ENCODE measurements around the gene SELENOV.

DNA sequence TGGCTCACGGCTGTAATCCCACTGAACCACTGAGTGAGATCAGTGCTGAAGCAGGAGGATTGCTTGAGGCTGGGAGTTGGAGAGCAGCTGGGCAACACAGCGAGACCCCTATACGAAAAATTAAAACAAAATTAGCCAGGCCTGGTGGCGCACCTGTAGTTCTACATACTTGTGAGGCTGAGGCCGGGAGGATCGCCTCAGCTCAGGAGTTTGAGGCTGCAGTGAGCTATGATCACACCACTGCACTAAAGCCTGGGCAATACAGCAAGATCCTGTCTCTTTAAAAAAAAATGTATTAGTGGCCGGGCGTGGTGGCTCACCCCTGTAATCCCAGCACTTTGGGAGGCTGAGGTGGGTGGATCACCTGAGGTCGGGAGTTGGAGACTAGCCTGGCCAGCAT is 6.3 kb upstream of the SELENOV start:
- TF ChIP-seq POLR2AphosphoS5 (IDR thresholded peaks at IDR 0.05; ENCODE audit: low read depth, low read length), result no peak
- TF ChIP-seq, protein P1, sequence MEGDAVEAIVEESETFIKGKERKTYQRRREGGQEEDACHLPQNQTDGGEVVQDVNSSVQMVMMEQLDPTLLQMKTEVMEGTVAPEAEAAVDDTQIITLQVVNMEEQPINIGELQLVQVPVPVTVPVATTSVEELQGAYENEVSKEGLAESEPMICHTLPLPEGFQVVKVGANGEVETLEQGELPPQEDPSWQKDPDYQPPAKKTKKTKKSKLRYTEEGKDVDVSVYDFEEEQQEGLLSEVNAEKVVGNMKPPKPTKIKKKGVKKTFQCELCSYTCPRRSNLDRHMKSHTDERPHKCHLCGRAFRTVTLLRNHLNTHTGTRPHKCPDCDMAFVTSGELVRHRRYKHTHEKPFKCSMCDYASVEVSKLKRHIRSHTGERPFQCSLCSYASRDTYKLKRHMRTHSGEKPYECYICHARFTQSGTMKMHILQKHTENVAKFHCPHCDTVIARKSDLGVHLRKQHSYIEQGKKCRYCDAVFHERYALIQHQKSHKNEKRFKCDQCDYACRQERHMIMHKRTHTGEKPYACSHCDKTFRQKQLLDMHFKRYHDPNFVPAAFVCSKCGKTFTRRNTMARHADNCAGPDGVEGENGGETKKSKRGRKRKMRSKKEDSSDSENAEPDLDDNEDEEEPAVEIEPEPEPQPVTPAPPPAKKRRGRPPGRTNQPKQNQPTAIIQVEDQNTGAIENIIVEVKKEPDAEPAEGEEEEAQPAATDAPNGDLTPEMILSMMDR (IDR thresholded peaks at IDR 0.05), result no peak
- TF ChIP-seq SIN3A (IDR thresholded peaks at IDR 0.05; ENCODE audit: borderline replicate concordance, insufficient read depth, low read depth, low read length), result no peak
- TF ChIP-seq, protein P2, sequence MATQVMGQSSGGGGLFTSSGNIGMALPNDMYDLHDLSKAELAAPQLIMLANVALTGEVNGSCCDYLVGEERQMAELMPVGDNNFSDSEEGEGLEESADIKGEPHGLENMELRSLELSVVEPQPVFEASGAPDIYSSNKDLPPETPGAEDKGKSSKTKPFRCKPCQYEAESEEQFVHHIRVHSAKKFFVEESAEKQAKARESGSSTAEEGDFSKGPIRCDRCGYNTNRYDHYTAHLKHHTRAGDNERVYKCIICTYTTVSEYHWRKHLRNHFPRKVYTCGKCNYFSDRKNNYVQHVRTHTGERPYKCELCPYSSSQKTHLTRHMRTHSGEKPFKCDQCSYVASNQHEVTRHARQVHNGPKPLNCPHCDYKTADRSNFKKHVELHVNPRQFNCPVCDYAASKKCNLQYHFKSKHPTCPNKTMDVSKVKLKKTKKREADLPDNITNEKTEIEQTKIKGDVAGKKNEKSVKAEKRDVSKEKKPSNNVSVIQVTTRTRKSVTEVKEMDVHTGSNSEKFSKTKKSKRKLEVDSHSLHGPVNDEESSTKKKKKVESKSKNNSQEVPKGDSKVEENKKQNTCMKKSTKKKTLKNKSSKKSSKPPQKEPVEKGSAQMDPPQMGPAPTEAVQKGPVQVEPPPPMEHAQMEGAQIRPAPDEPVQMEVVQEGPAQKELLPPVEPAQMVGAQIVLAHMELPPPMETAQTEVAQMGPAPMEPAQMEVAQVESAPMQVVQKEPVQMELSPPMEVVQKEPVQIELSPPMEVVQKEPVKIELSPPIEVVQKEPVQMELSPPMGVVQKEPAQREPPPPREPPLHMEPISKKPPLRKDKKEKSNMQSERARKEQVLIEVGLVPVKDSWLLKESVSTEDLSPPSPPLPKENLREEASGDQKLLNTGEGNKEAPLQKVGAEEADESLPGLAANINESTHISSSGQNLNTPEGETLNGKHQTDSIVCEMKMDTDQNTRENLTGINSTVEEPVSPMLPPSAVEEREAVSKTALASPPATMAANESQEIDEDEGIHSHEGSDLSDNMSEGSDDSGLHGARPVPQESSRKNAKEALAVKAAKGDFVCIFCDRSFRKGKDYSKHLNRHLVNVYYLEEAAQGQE (IDR thresholded peaks at IDR 0.05; ENCODE audit: insufficient read depth in 1 of 2, low read depth in 2 of 2, low read length in 1 of 2), result no peak
- TF ChIP-seq TCF7L2 (IDR thresholded peaks at IDR 0.05; ENCODE audit: low read depth, low read length), result no peak
